ENCODE results near the gene AGAP2.

The AGAP2 gene

DNA sequence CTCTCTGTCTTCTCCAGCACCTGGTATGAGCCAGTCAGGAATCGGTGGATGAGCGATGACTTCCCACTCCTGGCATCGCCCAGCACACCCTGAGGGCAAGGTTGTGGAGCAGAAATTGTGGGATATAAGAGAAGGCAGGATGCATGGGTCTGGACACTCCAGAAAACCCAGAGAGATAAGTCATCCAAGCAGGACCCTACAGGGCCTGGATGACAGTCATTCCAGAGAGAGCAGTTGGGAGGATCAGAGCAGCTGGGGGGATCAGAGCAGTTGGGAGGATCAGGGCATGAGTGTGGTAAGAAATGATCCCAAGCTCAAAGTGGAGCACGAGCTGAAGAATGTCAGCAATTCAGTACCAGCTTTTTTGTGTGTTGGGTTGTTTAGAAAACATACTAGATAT, 4.0 kb downstream of the AGAP2 start:
- TF ChIP-seq EZH2phosphoT487 (IDR thresholded peaks at IDR 0.05; ENCODE audit: borderline replicate concordance), result no peak
- TF ChIP-seq, protein P1, sequence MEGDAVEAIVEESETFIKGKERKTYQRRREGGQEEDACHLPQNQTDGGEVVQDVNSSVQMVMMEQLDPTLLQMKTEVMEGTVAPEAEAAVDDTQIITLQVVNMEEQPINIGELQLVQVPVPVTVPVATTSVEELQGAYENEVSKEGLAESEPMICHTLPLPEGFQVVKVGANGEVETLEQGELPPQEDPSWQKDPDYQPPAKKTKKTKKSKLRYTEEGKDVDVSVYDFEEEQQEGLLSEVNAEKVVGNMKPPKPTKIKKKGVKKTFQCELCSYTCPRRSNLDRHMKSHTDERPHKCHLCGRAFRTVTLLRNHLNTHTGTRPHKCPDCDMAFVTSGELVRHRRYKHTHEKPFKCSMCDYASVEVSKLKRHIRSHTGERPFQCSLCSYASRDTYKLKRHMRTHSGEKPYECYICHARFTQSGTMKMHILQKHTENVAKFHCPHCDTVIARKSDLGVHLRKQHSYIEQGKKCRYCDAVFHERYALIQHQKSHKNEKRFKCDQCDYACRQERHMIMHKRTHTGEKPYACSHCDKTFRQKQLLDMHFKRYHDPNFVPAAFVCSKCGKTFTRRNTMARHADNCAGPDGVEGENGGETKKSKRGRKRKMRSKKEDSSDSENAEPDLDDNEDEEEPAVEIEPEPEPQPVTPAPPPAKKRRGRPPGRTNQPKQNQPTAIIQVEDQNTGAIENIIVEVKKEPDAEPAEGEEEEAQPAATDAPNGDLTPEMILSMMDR (conservative IDR thresholded peaks at IDR 0.05; ENCODE audit: low read length), result no peak
- Histone ChIP-seq H3K9me2 (replicated peaks; ENCODE audit: low read depth, low read length) (no peaks in the 10 kb centered on the region), H3K4me2 (ENCODE audit: low read depth, low read length, poor library complexity, severe bottlenecking) (no peak overlapping the region), H2AFZ (ENCODE audit: low read length) (no peak overlapping the region), H3K9me3 (ENCODE audit: insufficient read depth, low read depth, low read length) (no peaks in the 10 kb centered on the region), H3K27me3 (ENCODE audit: insufficient read depth, low read length, poor library complexity, severe bottlenecking) (no peaks in the 10 kb centered on the region), H3K9ac (ENCODE audit: low read depth, low read length, poor library complexity, severe bottlenecking) (no peak overlapping the region), H4K20me1 (ENCODE audit: insufficient read depth, low read length, poor library complexity, severe bottlenecking) (peaks cover 34% of the 10 kb centered on the region), H3K4me1 (ENCODE audit: insufficient read depth, low read length, poor library complexity, severe bottlenecking) (peaks cover 8% of the 10 kb centered on the region), H3K4me3 (ENCODE audit: low read length, poor library complexity, severe bottlenecking) (no peak overlapping the region), H3K36me3 (ENCODE audit: insufficient read depth, low read length) (peaks cover 56% of the 10 kb centered on the region; the same call in 1 of the 2 replicates), H3K79me2 (ENCODE audit: insufficient read depth, low read length) (peaks cover 48% of the 10 kb centered on the region), H3F3A (ENCODE audit: low read depth) (no peaks in the 10 kb centered on the region)

DNA sequence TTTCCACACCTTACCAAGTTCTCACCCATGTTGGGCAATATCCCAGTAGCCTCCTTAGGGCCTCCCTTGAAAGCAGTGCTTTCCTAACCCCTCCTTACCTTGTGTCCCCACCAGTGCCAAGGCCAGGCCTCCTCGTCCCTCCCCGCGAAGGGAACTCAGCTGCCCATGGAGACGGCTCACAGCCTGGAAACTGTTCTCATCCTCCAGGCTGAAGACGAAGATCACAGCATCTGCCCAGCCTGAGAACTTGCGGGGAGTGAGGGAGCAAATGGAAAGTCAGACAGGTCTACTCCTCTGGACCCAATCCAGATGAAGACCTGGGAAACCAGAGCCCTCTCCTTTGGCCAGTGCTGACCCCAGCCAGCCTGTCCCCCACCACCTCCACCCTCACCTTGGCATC, 4.6 kb downstream of the AGAP2 start:
- H3F3A ChIP-seq (ENCODE audit: low read depth), result no peaks in the 10 kb centered on the region
- H3K36me3 ChIP-seq (ENCODE audit: insufficient read depth, low read length), result peaks cover 59% of the 10 kb centered on the region; the same call in 1 of the 2 replicates
- H3K9me3 ChIP-seq (ENCODE audit: insufficient read depth, low read depth, low read length), result no peaks in the 10 kb centered on the region
- no peak overlapping the region for H3K4me2 ChIP-seq (ENCODE audit: low read depth, low read length, poor library complexity, severe bottlenecking)
- TF ChIP-seq EZH2phosphoT487 (IDR thresholded peaks at IDR 0.05; ENCODE audit: borderline replicate concordance), result no peak
- TF ChIP-seq, protein P1 (conservative IDR thresholded peaks at IDR 0.05; ENCODE audit: low read length), result no peak
- H4K20me1 ChIP-seq (ENCODE audit: insufficient read depth, low read length, poor library complexity, severe bottlenecking), result peaks cover 27% of the 10 kb centered on the region
- no peak overlapping the region for H3K9ac ChIP-seq (ENCODE audit: low read depth, low read length, poor library complexity, severe bottlenecking)
- H3K4me1 ChIP-seq (ENCODE audit: insufficient read depth, low read length, poor library complexity, severe bottlenecking), result peaks cover under 1% of the 10 kb centered on the region
- H3K9me2 ChIP-seq (replicated peaks; ENCODE audit: low read depth, low read length), result no peaks in the 10 kb centered on the region
- peaks cover 41% of the 10 kb centered on the region for H3K79me2 ChIP-seq (ENCODE audit: insufficient read depth, low read length)
- H2AFZ ChIP-seq (ENCODE audit: low read length), result no peak overlapping the region
- H3K4me3 ChIP-seq (ENCODE audit: low read length, poor library complexity, severe bottlenecking), result no peak overlapping the region
- H3K27me3 ChIP-seq (ENCODE audit: insufficient read depth, low read length, poor library complexity, severe bottlenecking), result no peaks in the 10 kb centered on the region

DNA sequence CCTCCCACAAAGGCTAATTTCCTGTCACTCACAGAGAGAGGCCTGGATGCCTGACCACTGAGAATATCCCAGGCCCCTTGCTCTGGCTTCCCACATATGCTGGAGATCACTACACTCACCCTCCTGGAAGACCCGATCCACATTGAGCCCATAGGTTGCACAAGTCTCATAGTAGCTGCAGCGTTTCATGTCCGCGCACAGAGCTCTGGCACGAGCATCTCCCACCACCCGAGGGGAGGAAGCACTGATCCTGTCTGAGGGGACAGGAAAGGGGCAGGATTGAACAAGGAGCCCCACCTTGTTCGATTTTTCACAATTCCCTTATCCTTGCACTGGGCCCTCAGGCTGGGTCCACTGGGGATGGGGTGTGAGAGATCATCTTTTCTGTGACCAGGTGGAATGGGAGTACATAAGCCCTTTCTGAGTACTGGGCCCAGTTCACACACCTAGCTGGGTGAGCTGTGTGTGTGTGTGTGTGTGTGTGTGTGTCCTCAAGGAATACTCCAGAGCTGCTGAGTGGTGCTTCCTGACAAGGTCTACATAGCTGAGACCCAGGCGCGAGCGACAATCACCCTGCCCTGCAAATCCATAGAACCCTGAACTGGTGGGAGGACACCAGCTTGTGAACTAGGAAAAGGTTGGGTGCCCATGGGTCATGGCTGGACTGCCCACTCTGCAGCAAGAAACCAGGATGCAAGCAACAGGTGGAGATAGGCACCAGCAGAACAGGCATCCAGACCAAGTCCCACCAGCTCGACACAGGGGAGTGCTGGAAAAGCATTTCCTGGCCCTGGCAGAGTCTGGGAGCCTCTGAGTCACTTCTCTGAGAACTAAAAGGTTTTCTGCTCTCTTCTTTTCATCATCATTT, 5.6 kb downstream of the AGAP2 start:
- peaks cover 23% of the 10 kb centered on the region for H4K20me1 ChIP-seq (ENCODE audit: insufficient read depth, low read length, poor library complexity, severe bottlenecking)
- H3K79me2 ChIP-seq (ENCODE audit: insufficient read depth, low read length), result peaks cover 32% of the 10 kb centered on the region; the same call in 1 of the 2 replicates
- TF ChIP-seq, protein P1 (conservative IDR thresholded peaks at IDR 0.05; ENCODE audit: low read length), result no peak
- no peak for TF ChIP-seq EZH2phosphoT487 (IDR thresholded peaks at IDR 0.05; ENCODE audit: borderline replicate concordance)
- H3K9me3 ChIP-seq (ENCODE audit: insufficient read depth, low read depth, low read length), result no peaks in the 10 kb centered on the region
- H3K27me3 ChIP-seq (ENCODE audit: insufficient read depth, low read length, poor library complexity, severe bottlenecking), result no peaks in the 10 kb centered on the region
- H3K4me3 ChIP-seq (ENCODE audit: low read length, poor library complexity, severe bottlenecking), result no peak overlapping the region
- H3K4me1 ChIP-seq (ENCODE audit: insufficient read depth, low read length, poor library complexity, severe bottlenecking), result no peaks in the 10 kb centered on the region
- no peak overlapping the region for H3K9ac ChIP-seq (ENCODE audit: low read depth, low read length, poor library complexity, severe bottlenecking)
- no peak overlapping the region for H3K4me2 ChIP-seq (ENCODE audit: low read depth, low read length, poor library complexity, severe bottlenecking)
- H3K36me3 ChIP-seq (ENCODE audit: insufficient read depth, low read length), result peaks cover 64% of the 10 kb centered on the region; the same call in 1 of the 2 replicates
- H3F3A ChIP-seq (ENCODE audit: low read depth), result no peaks in the 10 kb centered on the region
- no peaks in the 10 kb centered on the region for H3K9me2 ChIP-seq (replicated peaks; ENCODE audit: low read depth, low read length)
- H2AFZ ChIP-seq (ENCODE audit: low read length), result no peak overlapping the region

Data from Loucy (cell line).